Large intestine (tissue), 3 donors: ENCODE measurements around the gene MSI2. TPM values are rescaled to one million over a fixed set of nuclear protein-coding genes. Genes with fewer than 3 reads are reported as not detected.

Experiments
- DNase-seq, 2 donors: peaks; one replicate each; pipeline versions ENCODE4 v3.0.0 to v3.0.0-alpha.2; 2013
- H3K27ac ChIP-seq: one replicate; pipeline ENCODE4 v1.5.1; 2013; ENCODE audit warnings: low read length
- H3K27me3 ChIP-seq: 2 replicates; pipeline ENCODE4 v1.6.1; 2013; ENCODE audit warnings: low read length; ENCODE audit not compliant: control insufficient read depth, insufficient read depth
- H3K36me3 ChIP-seq: 2 replicates; pipeline ENCODE4 v1.6.1; 2013; ENCODE audit warnings: low read length; ENCODE audit not compliant: control insufficient read depth, insufficient read depth
- H3K4me1 ChIP-seq: one replicate; pipeline ENCODE4 v1.6.1; 2013; ENCODE audit warnings: low read length; ENCODE audit not compliant: control insufficient read depth, insufficient read depth
- H3K4me3 ChIP-seq: one replicate; pipeline ENCODE4 v1.5.1; 2013; ENCODE audit warnings: low read length
- H3K9me3 ChIP-seq: one replicate; pipeline ENCODE4 v1.6.1; 2013; ENCODE audit warnings: mild to moderate bottlenecking, low read depth, low read length, moderate library complexity; ENCODE audit not compliant: control insufficient read depth
- WGBS: methylation state at CpG from one replicate; pipeline ENCODE4 v1.1.5; 2013; ENCODE audit warnings: low lambda C conversion rate; ENCODE audit not compliant: insufficient coverage; 5-methylcytosine and 5-hydroxymethylcytosine counted together
- polyA plus RNA-seq: library from polyadenylated mRNA; unstranded; fragments of 120-200 nt; gene quantifications from one replicate; pipeline ENCODE4 v1.2.1, GENCODE V29; 2013

Gene MSI2
- polyA plus RNA-seq, 1 donor: 46.1 TPM

- Histone ChIP-seq H3K4me3 (no peak overlapping the region), H3K27me3 (no peaks in the 10 kb centered on the region), H3K4me1 (peaks cover 60% of the 10 kb centered on the region), H3K9me3 (no peaks in the 10 kb centered on the region), H3K27ac (peak overlapping the region; percentile 68), H3K36me3 (peaks cover 5% of the 10 kb centered on the region)
- WGBS: 0% methylated on average over 1 of the region's 7 CpGs
- DNase-seq: peak; percentile 51 to 80
Observed at GRCh38 chr17:57528058-57528451, 271.7 kb downstream of the MSI2 start.

DNA sequence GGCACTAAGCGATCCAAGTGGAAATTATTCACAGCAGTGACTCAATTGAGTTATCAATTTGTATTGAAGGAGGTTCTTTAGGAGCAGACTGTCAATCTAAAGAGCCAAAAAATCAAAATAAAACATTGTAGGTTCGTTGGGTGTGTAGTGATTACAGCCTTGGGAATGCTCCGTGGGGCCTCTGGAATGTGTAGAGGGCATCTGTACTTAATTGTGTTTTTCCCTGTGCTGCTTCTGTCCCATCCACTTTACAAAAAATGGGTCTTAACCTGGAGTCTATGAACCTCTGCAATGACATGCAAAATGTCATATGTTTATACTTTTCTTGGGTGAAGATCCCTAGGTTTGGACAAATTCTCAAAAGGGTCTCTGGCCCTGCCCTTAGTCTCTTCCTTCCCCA lies 273.7 kb downstream of the MSI2 start:
- Histone ChIP-seq H3K36me3 (peaks cover 7% of the 10 kb centered on the region), H3K4me3 (no peak overlapping the region), H3K9me3 (no peaks in the 10 kb centered on the region), H3K27ac (no peak overlapping the region), H3K27me3 (no peaks in the 10 kb centered on the region), H3K4me1 (peaks cover 64% of the 10 kb centered on the region)
- no peak for DNase-seq
- WGBS: no CpG with 5 or more reads among the region's 3 CpGs

DNA sequence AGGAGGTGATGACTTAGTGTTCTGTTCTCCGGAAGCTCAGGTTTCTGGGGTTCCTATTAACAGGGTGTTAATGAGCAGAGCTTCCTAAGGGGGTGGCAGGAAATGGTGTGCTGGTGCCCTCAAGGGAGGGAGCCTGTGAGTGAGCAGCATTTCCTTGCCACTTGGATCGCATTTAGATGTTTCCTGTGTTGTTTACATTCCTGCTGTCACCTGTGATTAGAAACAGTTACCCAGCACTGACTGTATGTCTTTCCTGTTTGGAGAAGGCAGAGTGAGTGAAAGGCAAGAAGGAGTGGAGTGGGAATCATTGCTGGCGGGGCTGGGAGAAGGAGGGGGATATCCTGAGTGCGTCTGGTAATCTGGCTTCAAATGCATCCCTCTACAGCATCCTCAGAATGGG lies 274.2 kb downstream of the MSI2 start:
- H3K27me3 ChIP-seq: no peaks in the 10 kb centered on the region
- DNase-seq: no peak
- H3K27ac ChIP-seq: no peak overlapping the region
- peaks cover 69% of the 10 kb centered on the region for H3K4me1 ChIP-seq
- no peak overlapping the region for H3K4me3 ChIP-seq
- no peaks in the 10 kb centered on the region for H3K9me3 ChIP-seq
- WGBS: no CpG with 5 or more reads among the region's 4 CpGs
- H3K36me3 ChIP-seq: peaks cover 7% of the 10 kb centered on the region

GRCh38 chr17:57531078-57531477 lies 274.8 kb downstream of the MSI2 start:
- Histone ChIP-seq H3K4me3 (no peak overlapping the region), H3K27ac (no peak overlapping the region), H3K4me1 (peaks cover 71% of the 10 kb centered on the region), H3K36me3 (peaks cover 7% of the 10 kb centered on the region), H3K9me3 (no peaks in the 10 kb centered on the region), H3K27me3 (no peaks in the 10 kb centered on the region)
- no peak for DNase-seq
- WGBS: no CpG with 5 or more reads among the region's 7 CpGs

DNA sequence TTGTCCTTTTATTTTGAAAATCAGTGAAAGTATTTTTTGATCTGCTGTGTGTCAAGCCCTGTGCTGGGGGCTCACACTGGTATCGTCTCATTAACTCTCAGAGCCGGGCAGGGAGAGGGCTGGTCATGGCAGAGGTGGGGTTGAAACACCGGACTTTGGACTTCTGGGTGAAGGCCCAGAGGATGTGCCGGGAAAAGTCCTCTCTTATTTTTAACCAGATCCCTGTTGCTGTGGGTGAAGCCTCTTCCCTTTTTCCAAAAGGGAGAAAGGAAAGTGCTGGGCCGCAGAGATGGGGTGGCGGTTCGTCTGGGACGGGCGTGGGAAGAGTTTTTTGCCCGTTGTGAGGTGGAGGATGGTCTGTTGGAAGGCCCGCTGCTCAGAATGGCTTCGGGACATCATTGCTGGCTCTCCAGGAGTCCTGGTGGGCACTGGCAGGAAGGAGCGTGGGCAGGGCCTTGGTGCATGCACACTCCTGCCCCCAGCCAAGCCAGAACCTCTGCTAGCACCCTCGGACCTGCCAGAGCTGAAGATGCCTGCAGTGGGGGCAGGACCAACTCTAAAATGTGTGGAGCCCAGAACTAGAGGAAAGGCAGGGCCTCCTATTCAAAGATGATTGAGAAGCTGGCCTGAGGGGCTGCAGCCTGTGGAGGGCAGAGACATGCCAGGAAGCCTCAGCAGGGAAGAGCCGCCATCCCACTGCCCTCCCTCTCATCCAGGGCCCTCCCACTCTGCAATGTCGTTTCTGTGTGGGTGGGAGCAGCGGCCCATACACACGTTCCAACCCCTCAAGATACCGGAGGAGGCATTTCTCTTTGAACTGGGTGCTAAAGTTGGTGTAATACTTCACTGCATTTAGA lies 275.6 kb downstream of the MSI2 start:
- no peak for DNase-seq
- Histone ChIP-seq H3K4me1 (peaks cover 74% of the 10 kb centered on the region), H3K36me3 (peaks cover 7% of the 10 kb centered on the region), H3K27ac (peak overlapping the region; percentile 20), H3K4me3 (no peak overlapping the region), H3K9me3 (no peaks in the 10 kb centered on the region), H3K27me3 (no peaks in the 10 kb centered on the region)
- no CpG with 5 or more reads among the region's 19 CpGs for WGBS

DNA sequence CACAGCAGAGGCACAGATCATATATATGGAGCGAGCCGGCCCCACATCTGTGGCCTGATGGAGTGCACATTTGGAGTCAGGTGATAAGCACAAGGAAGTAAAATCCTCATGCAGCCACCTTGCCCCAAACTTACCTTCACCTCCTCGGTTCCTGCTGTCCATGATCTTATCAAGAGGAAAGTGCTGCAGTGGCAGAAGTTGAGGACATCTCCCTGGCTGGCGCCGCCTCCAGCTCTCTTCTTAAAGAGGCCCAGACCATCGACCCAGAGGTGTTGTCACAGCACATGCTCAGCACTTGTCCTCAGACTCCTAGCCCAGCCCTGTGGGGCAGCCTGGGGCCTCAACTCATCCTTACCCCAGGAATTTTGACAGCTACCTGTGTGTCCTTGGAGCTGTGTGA lies 276.2 kb downstream of the MSI2 start:
- Histone ChIP-seq H3K27ac (peak overlapping the region; percentile 20), H3K27me3 (no peaks in the 10 kb centered on the region), H3K4me3 (no peak overlapping the region), H3K36me3 (peaks cover 7% of the 10 kb centered on the region), H3K4me1 (peaks cover 76% of the 10 kb centered on the region), H3K9me3 (no peaks in the 10 kb centered on the region)
- no CpG with 5 or more reads among the region's 6 CpGs for WGBS
- DNase-seq: peak in 1 of 2 donors; percentile 71

GRCh38 chr17:57532966-57533365 lies 276.6 kb downstream of the MSI2 start:
- Histone ChIP-seq H3K27me3 (no peaks in the 10 kb centered on the region), H3K9me3 (no peaks in the 10 kb centered on the region), H3K27ac (peak overlapping the region; percentile 20), H3K36me3 (peaks cover 7% of the 10 kb centered on the region), H3K4me1 (peaks cover 76% of the 10 kb centered on the region), H3K4me3 (no peak overlapping the region)
- no peak for DNase-seq
- no CpG with 5 or more reads among the region's 5 CpGs for WGBS

DNA sequence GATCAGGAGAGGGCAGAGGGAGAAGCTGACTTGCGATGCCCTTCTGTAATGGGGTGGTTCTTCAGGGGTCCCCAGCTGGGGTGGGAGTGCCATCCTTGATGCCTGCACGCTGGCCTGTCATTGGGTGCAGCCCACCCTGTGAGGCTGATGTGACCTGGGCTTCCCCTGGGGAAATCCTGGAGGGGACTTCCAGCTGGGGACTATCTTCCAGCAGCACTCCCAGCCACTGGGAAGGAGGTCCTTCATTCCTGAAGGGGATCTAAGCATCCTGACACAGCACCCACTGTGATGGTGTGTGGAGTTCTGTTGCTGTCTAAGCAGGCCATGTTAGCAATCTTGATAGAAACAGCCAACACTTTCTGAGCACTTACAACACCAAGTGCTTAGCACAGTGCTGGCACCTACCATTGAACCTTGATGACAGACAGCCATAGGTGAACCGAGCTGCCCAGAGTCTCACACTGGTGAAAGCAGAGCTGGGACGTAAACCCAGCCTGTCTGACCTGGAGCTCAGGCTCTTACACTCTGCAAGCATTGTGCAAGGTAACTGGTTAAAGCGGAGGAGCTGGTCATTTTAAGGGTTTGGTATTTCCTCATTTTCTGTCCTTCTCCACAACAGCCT lies 277.5 kb downstream of the MSI2 start:
- WGBS: no CpG with 5 or more reads among the region's 5 CpGs
- Histone ChIP-seq H3K4me3 (no peak overlapping the region), H3K27me3 (no peaks in the 10 kb centered on the region), H3K36me3 (peaks cover 7% of the 10 kb centered on the region), H3K27ac (no peak overlapping the region), H3K4me1 (peaks cover 77% of the 10 kb centered on the region), H3K9me3 (no peaks in the 10 kb centered on the region)
- no peak for DNase-seq

DNA sequence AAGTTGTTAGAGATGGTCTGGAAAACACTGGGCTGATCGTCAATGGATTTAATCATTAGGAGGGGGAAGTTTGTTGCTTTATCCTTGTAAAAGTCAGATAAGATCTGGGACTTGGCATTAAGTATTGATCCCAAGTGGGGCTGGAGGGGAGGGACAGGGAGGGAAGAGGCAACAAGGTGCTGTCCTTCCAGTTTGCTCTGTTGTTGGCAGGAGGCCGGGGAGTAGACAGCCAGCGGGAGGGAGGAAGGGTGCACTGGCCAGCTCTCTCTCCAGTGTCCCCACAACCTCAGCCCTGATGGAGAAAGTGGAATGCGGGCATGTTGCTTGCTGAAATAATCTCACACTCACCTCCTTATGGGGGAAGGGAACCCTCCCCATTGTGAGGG lies 278.5 kb downstream of the MSI2 start:
- peaks cover 7% of the 10 kb centered on the region for H3K36me3 ChIP-seq
- no peak overlapping the region for H3K27ac ChIP-seq
- H3K9me3 ChIP-seq: no peaks in the 10 kb centered on the region
- no peaks in the 10 kb centered on the region for H3K27me3 ChIP-seq
- WGBS: no CpG with 5 or more reads among the region's 4 CpGs
- DNase-seq: no peak
- H3K4me1 ChIP-seq: peaks cover 79% of the 10 kb centered on the region
- H3K4me3 ChIP-seq: no peak overlapping the region

DNA sequence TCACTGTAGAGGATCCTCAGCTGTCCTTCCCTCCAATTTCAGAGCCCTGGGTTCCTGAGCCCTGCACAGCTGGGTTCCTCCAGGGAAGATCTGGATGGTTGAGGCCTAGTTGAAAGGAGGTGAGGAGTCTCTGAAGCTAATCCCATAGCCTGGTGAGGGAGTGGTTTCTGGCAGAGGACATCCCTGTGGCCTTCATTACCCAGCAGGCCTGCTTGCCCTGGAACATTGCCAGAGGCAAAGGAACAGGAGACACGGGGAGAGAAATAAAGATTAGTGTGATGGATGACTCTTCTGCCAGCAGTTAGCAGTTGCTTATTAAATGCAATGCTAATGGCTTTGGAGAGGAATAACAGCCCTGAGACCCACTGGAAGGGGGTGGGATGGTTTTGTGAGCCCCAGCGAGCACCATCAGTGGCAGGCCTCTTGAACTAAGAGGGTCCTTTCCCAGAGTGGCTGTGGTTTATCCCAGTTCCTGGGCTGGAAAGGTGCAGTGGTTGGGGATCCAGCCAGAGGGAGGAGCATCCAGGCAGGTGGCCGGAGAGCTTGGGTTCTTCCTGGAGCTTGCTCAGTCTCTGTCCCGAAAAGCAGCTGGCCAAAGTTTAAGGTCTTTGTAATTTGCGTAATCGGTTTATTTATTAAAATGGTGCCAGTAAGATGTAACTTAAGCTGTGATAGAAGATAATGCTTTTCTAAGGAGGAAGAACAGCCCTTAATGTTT lies 279.1 kb downstream of the MSI2 start:
- peaks cover 76% of the 10 kb centered on the region for H3K4me1 ChIP-seq
- H3K27ac ChIP-seq: no peak overlapping the region
- no peaks in the 10 kb centered on the region for H3K27me3 ChIP-seq
- H3K9me3 ChIP-seq: no peaks in the 10 kb centered on the region
- DNase-seq: peak in 1 of 2 donors; percentile 55
- 8% methylated on average over 2 of the region's 6 CpGs for WGBS
- peaks cover 7% of the 10 kb centered on the region for H3K36me3 ChIP-seq
- no peak overlapping the region for H3K4me3 ChIP-seq
